HepG2 (cell line): ENCODE data around the gene CTU2. TPM values are rescaled to one million over a fixed set of nuclear protein-coding genes. Genes with fewer than 3 reads are reported as not detected.

Experiments used
- AHDC1 ChIP-seq: sonication (generic); formaldehyde crosslinking; IDR thresholded peaks from 2 replicates; pipeline ENCODE4 v1.5.1; 2020; ENCODE audit warnings: mild to moderate bottlenecking, missing genetic modification reagents, borderline replicate concordance
- MZF1 ChIP-seq: sonication (generic); formaldehyde crosslinking; IDR thresholded peaks from 2 replicates; pipeline ENCODE4 v1.8.1; 2023; ENCODE audit warnings: mild to moderate bottlenecking, missing genetic modification reagents, borderline replicate concordance
- PAF1 ChIP-seq: IDR thresholded peaks from 2 replicates; pipeline ENCODE4 v1.6.1; 2016; ENCODE audit warnings: missing genetic modification reagents, missing compliant biosample characterization
- REST ChIP-seq, 2 experiments: IDR thresholded peaks; 2 replicates each; pipeline ENCODE4 v1.6.1; 2011 to 2012; ENCODE audit warnings: low read length in 2 of 2, borderline replicate concordance in 1 of 2, low read depth in 1 of 2, mild to moderate bottlenecking in 1 of 2, moderate library complexity in 1 of 2
- SATB2 ChIP-seq: sonication (generic); formaldehyde crosslinking; IDR thresholded peaks from 2 replicates; pipeline ENCODE4 v1.5.0; 2020; ENCODE audit warnings: missing genetic modification reagents
- SMYD3 ChIP-seq: sonication (generic); formaldehyde crosslinking; IDR thresholded peaks from 2 replicates; pipeline ENCODE4 v1.8.1; 2023; ENCODE audit warnings: mild to moderate bottlenecking, missing genetic modification reagents
- U2AF1 ChIP-seq: fragments of 200-400 bp; formaldehyde crosslinking; optimal IDR thresholded peaks from 2 replicates; pipeline ENCODE3; 2017; ENCODE audit warnings: mild to moderate bottlenecking, low read depth, low read length
- UBTF ChIP-seq: sonication (generic); formaldehyde crosslinking; IDR thresholded peaks from 2 replicates; pipeline ENCODE4 v1.4.0; 2020; ENCODE audit warnings: mild to moderate bottlenecking, missing genetic modification reagents
- ZBTB20 ChIP-seq: sonication (generic); formaldehyde crosslinking; IDR thresholded peaks from 2 replicates; pipeline ENCODE4 v1.8.1; 2023; ENCODE audit warnings: missing genetic modification reagents, low read depth, mild to moderate bottlenecking, borderline replicate concordance
- ZBTB34 ChIP-seq: sonication (generic); formaldehyde crosslinking; IDR thresholded peaks from 2 replicates; pipeline ENCODE4 v1.8.0; 2022; ENCODE audit warnings: mild to moderate bottlenecking, missing genetic modification reagents
- ZBTB38 ChIP-seq: sonication (generic); formaldehyde crosslinking; IDR thresholded peaks from 2 replicates; pipeline ENCODE4 v1.5.1; 2020; ENCODE audit warnings: mild to moderate bottlenecking, missing genetic modification reagents
- ZNF143 ChIP-seq: sonication (generic); formaldehyde crosslinking; IDR thresholded peaks from 2 replicates; pipeline ENCODE4 v1.4.0; 2020; ENCODE audit warnings: missing genetic modification reagents
- ZNF263 ChIP-seq: sonication (generic); formaldehyde crosslinking; IDR thresholded peaks from 2 replicates; pipeline ENCODE4 v1.4.0; 2020; ENCODE audit warnings: missing genetic modification reagents
- ZNF501 ChIP-seq: sonication (generic); formaldehyde crosslinking; IDR thresholded peaks from 2 replicates; pipeline ENCODE4 v1.5.1; 2020; ENCODE audit warnings: mild to moderate bottlenecking, moderate library complexity, missing genetic modification reagents
- ZNF839 ChIP-seq: sonication (generic); formaldehyde crosslinking; IDR thresholded peaks from 2 replicates; pipeline ENCODE4 v1.4.0; 2020; ENCODE audit warnings: missing genetic modification reagents, mild to moderate bottlenecking, borderline replicate concordance
- ZSCAN29 ChIP-seq: sonication (generic); formaldehyde crosslinking; conservative IDR thresholded peaks from 2 replicates; pipeline ENCODE4 v1.4.0; 2020; ENCODE audit warnings: mild to moderate bottlenecking, missing genetic modification reagents
- polyA plus RNA-seq, 8 experiments: library from polyadenylated mRNA; depleted of rRNA in 3 of 8; stranded (reverse) in 7 of 8; unstranded in 1 of 8; fragments of >200 nt; fragmentation: Illumina TruSeq in 4 of 8; extraction: Trizol in 4 of 8; gene quantifications; 2 replicates each; pipeline versions ENCODE4 v1.2.1 to v1.2.3, GENCODE V29; 2011 to 2016; ENCODE audit warnings: low read depth in 4 of 8, missing spikeins in 1 of 8, mixed read lengths in 1 of 8; ENCODE audit not compliant: insufficient read depth in 1 of 8
- total RNA-seq, 5 experiments: library from RNA; depleted of rRNA; stranded (reverse); fragments of >200 nt; fragmentation: Illumina TruSeq; extraction: Trizol; gene quantifications; 2 replicates each; pipeline ENCODE4 v1.2.3, GENCODE V29; 2016; ENCODE audit warnings: low read depth in 1 of 5

The CTU2 gene
- total and polyA plus RNA-seq, 2 of the 13 experiments (the other 11 are each of a cell fraction or from before 2014, with no cell fraction given), result 13.3 to 21.9 TPM

- TF ChIP-seq AHDC1 (CRISPR knock-in tag) (peak; percentile 36; the same call in 1 of the 2 replicates), ZSCAN29 (CRISPR knock-in tag) (peak; percentile 84), PAF1 (CRISPR knock-in tag) (no peak), U2AF1 (no peak), UBTF (CRISPR knock-in tag) (peak; percentile 73), ZNF839 (no peak), SATB2 (CRISPR knock-in tag) (no peak), ZNF501 (peak; percentile 69; the same call in 1 of the 2 replicates), REST (IDR thresholded peaks at IDR 0.05; ENCODE audit: borderline replicate concordance in 1 of 2, low read depth in 1 of 2, low read length in 2 of 2) (peak in 1 of 2 experiments; percentile 50; a peak in 1 of 4 replicates), ZNF263 (CRISPR knock-in tag) (peak; percentile 99), MZF1 (CRISPR knock-in tag) (no peak), ZBTB34 (CRISPR knock-in tag) (0 out of 2 replicates have a peak, but pooled peaks have one; percentile 23), SMYD3 (no peak), ZBTB20 (CRISPR knock-in tag) (peak; percentile 57; the same call in 1 of the 2 replicates), ZNF143 (peak; percentile 16; the same call in 1 of the 2 replicates), ZBTB38 (CRISPR knock-in tag) (peak; percentile 95)
These were observed 57.3 kb downstream of the CTU2 start (continued) for GRCh38 chr16:88763502-88764053.
